HepG2 (cell line): ENCODE data around the gene NAA25. TPM values are rescaled to one million over a fixed set of nuclear protein-coding genes. Genes with fewer than 3 reads are reported as not detected.
A peak's percentile ranks its signal among the peaks of the same experiment; 100 is the strongest.

Experiments used
- ADNP ChIP-seq: sonication (generic); formaldehyde crosslinking; IDR thresholded peaks from 2 replicates; pipeline ENCODE4 v1.4.0; 2020; ENCODE audit warnings: missing genetic modification reagents
- CBX2 ChIP-seq, 2 experiments: fragments of 200-600 bp in 1 of 2; sonication (generic); formaldehyde crosslinking in 1 of 2; IDR thresholded peaks; 2 replicates each; pipeline versions ENCODE4 v1.7.0 to v1.8.1; 2018 to 2022; ENCODE audit warnings: low read depth in 2 of 2, low read length in 1 of 2, mild to moderate bottlenecking in 1 of 2, missing genetic modification reagents in 1 of 2
- CHD4 ChIP-seq: fragments of 200-600 bp; sonication (generic); IDR thresholded peaks from 2 replicates; pipeline ENCODE4 v1.7.0; 2017; ENCODE audit warnings: mild to moderate bottlenecking, low read length, borderline replicate concordance
- CREBL2 ChIP-seq: sonication (generic); formaldehyde crosslinking; IDR thresholded peaks from 2 replicates; pipeline ENCODE4 v1.8.1; 2023; ENCODE audit warnings: missing genetic modification reagents, mild to moderate bottlenecking, borderline replicate concordance
- DNMT3B ChIP-seq: conservative IDR thresholded peaks from 2 replicates; pipeline ENCODE4 v1.6.1; 2016; ENCODE audit warnings: missing biosample characterization, control low read depth
- HBP1 ChIP-seq: IDR thresholded peaks from 2 replicates; pipeline ENCODE4 v1.6.1; 2016; ENCODE audit warnings: low read depth, control low read depth
- NFKB2 ChIP-seq: sonication (generic); formaldehyde crosslinking; IDR thresholded peaks from 2 replicates; pipeline ENCODE4 v1.4.0; 2020; ENCODE audit warnings: missing genetic modification reagents, borderline replicate concordance
- RELA ChIP-seq: sonication (generic); formaldehyde crosslinking; IDR thresholded peaks from 2 replicates; pipeline ENCODE4 v1.4.0; 2020; ENCODE audit warnings: missing genetic modification reagents
- REXO4 ChIP-seq: sonication (generic); formaldehyde crosslinking; IDR thresholded peaks from 2 replicates; pipeline ENCODE4 v1.8.0; 2022; ENCODE audit warnings: missing genetic modification reagents, mild to moderate bottlenecking, borderline replicate concordance
- SMARCC2 ChIP-seq: fragments of 450-650 bp; IDR thresholded peaks from 2 replicates; pipeline ENCODE4 v1.6.1; 2017; ENCODE audit warnings: antibody characterized with exemption, mild to moderate bottlenecking
- SP4 ChIP-seq: sonication (generic); formaldehyde crosslinking; IDR thresholded peaks from 2 replicates; pipeline ENCODE4 v1.8.1; 2023; ENCODE audit warnings: mild to moderate bottlenecking, missing genetic modification reagents
- ZNF121 ChIP-seq: sonication (generic); formaldehyde crosslinking; IDR thresholded peaks from 2 replicates; pipeline ENCODE4 v1.5.0; 2020; ENCODE audit warnings: mild to moderate bottlenecking, missing genetic modification reagents
- ZNF367 ChIP-seq: sonication (generic); formaldehyde crosslinking; IDR thresholded peaks from 2 replicates; pipeline ENCODE4 v1.4.0; 2020; ENCODE audit warnings: missing genetic modification reagents, borderline replicate concordance
- ZNF530 ChIP-seq: sonication (generic); formaldehyde crosslinking; IDR thresholded peaks from 2 replicates; pipeline ENCODE4 v1.5.0; 2020; ENCODE audit warnings: low read depth, mild to moderate bottlenecking, missing genetic modification reagents
- ZNF564 ChIP-seq: sonication (generic); formaldehyde crosslinking; IDR thresholded peaks from 2 replicates; pipeline ENCODE4 v1.8.1; 2023; ENCODE audit warnings: mild to moderate bottlenecking, missing genetic modification reagents
- ZNF609 ChIP-seq: sonication (generic); formaldehyde crosslinking; IDR thresholded peaks from 2 replicates; pipeline ENCODE4 v1.4.0; 2020; ENCODE audit warnings: mild to moderate bottlenecking, missing genetic modification reagents, borderline replicate concordance
- ZNF761 ChIP-seq: sonication (generic); formaldehyde crosslinking; conservative IDR thresholded peaks from 2 replicates; pipeline ENCODE4 v1.4.0; 2020; ENCODE audit warnings: mild to moderate bottlenecking, missing genetic modification reagents
- ZNF768 ChIP-seq: sonication (generic); formaldehyde crosslinking; IDR thresholded peaks from 2 replicates; pipeline ENCODE4 v1.4.0; 2020; ENCODE audit warnings: missing genetic modification reagents
- ZNF781 ChIP-seq: sonication (generic); formaldehyde crosslinking; IDR thresholded peaks from 2 replicates; pipeline ENCODE4 v1.5.1; 2020; ENCODE audit warnings: borderline replicate concordance, mild to moderate bottlenecking, missing genetic modification reagents; ENCODE audit errors: not compliant biosample characterization
- polyA plus RNA-seq, 8 experiments: library from polyadenylated mRNA; depleted of rRNA in 3 of 8; stranded (reverse) in 7 of 8; unstranded in 1 of 8; fragments of >200 nt; fragmentation: Illumina TruSeq in 4 of 8; extraction: Trizol in 4 of 8; gene quantifications; 2 replicates each; pipeline versions ENCODE4 v1.2.1 to v1.2.3, GENCODE V29; 2011 to 2016; ENCODE audit warnings: low read depth in 4 of 8, missing spikeins in 1 of 8, mixed read lengths in 1 of 8; ENCODE audit not compliant: insufficient read depth in 1 of 8
- total RNA-seq, 5 experiments: library from RNA; depleted of rRNA; stranded (reverse); fragments of >200 nt; fragmentation: Illumina TruSeq; extraction: Trizol; gene quantifications; 2 replicates each; pipeline ENCODE4 v1.2.3, GENCODE V29; 2016; ENCODE audit warnings: low read depth in 1 of 5

The NAA25 gene
- total and polyA plus RNA-seq, 2 of the 13 experiments (the other 11 are each of a cell fraction or from before 2014, with no cell fraction given), result 11.4 to 32.0 TPM

GRCh38 chr12:112013601-112014402 is 94.8 kb downstream of the NAA25 start (continued):
- no peak; the same call in none of the 2 replicates for TF ChIP-seq ZNF609 (CRISPR knock-in tag)
- TF ChIP-seq ZNF564, result peak; percentile 68; the same call in 1 of the 2 replicates
- no peak for TF ChIP-seq REXO4 (CRISPR knock-in tag)
- TF ChIP-seq ZNF530 (CRISPR knock-in tag), result no peak
- TF ChIP-seq SMARCC2, result no peak
- TF ChIP-seq RELA (CRISPR knock-in tag), result no peak
- TF ChIP-seq ZNF367 (CRISPR knock-in tag), result no peak
- TF ChIP-seq ZNF781 (CRISPR knock-in tag), result peak; percentile 15
- TF ChIP-seq CHD4, result no peak
- TF ChIP-seq ZNF768 (CRISPR knock-in tag), result peak; percentile 42; the same call in 1 of the 2 replicates
- TF ChIP-seq DNMT3B, result no peak
- no peak for TF ChIP-seq CBX2 (IDR thresholded peaks at IDR 0.05; ENCODE audit: low read depth, low read length)
- no peak for TF ChIP-seq CBX2 (CRISPR knock-in tag; IDR thresholded peaks at IDR 0.05; ENCODE audit: low read depth)
- no peak; the same call in 1 of the 2 replicates for TF ChIP-seq SP4 (CRISPR knock-in tag)
- no peak for TF ChIP-seq ADNP
- 0 out of 2 replicates have a peak, but pooled peaks have one; percentile 11 for TF ChIP-seq NFKB2 (CRISPR knock-in tag)
- TF ChIP-seq ZNF761 (CRISPR knock-in tag), result no peak
- TF ChIP-seq HBP1, result 0 out of 2 replicates have a peak, but pooled peaks have one; percentile 2
- TF ChIP-seq CREBL2, result peak; percentile 31; the same call in 1 of the 2 replicates
- TF ChIP-seq ZNF121, result 0 out of 2 replicates have a peak, but pooled peaks have one; percentile 30
